Naive B cell (primary cell): ENCODE results near the gene TPRX1. TPM values are rescaled to one million over a fixed set of nuclear protein-coding genes. Genes with fewer than 3 reads are reported as not detected.

ENCODE experiments used
- ATAC-seq, 2 donors: fragments of 150-1000 bp; cut with Tn5 transposase; 2 replicates each; pipeline ENCODE4 v1.10.0; 2021; ENCODE audit warnings: low read depth in 2 of 2, mild to moderate bottlenecking in 2 of 2, moderate library complexity in 2 of 2
- DNase-seq: peaks from one replicate; pipeline ENCODE4 v3.0.0; 2022
- H3K27ac Mint-ChIP-seq, 6 donors: one replicate each; pipeline ENCODE4 v1.8.0; 2020 to 2022; ENCODE audit warnings: mild to moderate bottlenecking in 6 of 6, mixed read lengths in 6 of 6, moderate library complexity in 5 of 6, inconsistent platforms in 2 of 6
- H3K27me3 Mint-ChIP-seq, 3 donors: one replicate each; pipeline ENCODE4 v1.8.0; 2021 to 2022; ENCODE audit warnings: mixed read lengths in 3 of 3, mild to moderate bottlenecking in 1 of 3
- H3K36me3 Mint-ChIP-seq, 2 donors: one replicate each; pipeline ENCODE4 v1.8.0; 2020 to 2022; ENCODE audit warnings: mixed read lengths in 2 of 2, inconsistent platforms in 1 of 2, mild to moderate bottlenecking in 1 of 2
- H3K4me1 Mint-ChIP-seq, 3 donors: one replicate each; pipeline ENCODE4 v1.8.0; 2020 to 2022; ENCODE audit warnings: mixed read lengths in 3 of 3, inconsistent platforms in 1 of 3, mild to moderate bottlenecking in 1 of 3, moderate library complexity in 1 of 3
- H3K4me3 Mint-ChIP-seq, 8 donors: one replicate each; pipeline ENCODE4 v1.8.0; 2020 to 2022; ENCODE audit warnings: mild to moderate bottlenecking in 8 of 8, mixed read lengths in 8 of 8, moderate library complexity in 8 of 8, inconsistent platforms in 2 of 8
- H3K9me3 Mint-ChIP-seq, 7 donors: one replicate each; pipeline ENCODE4 v1.8.0; 2020 to 2022; ENCODE audit warnings: mixed read lengths in 7 of 7, mild to moderate bottlenecking in 5 of 7, inconsistent platforms in 2 of 7, moderate library complexity in 1 of 7
- polyA plus RNA-seq, 6 donors: library from polyadenylated mRNA; unstranded; fragments of 300-500 nt; fragmentation: Illumina TruSeq; gene quantifications; one replicate each; pipeline ENCODE4 v1.2.3, GENCODE V29; 2021; ENCODE audit warnings: low read depth in 6 of 6

TPRX1 gene
- polyA plus RNA-seq, 6 donors from 2014 or later = not detected

GRCh38 chr19:47760632-47760999, 43.7 kb downstream of the TPRX1 start:
- Mint-ChIP-seq H3K9me3 (peaks cover 0 to 5% (median 2%) of the 10 kb centered on the region in 7 donors), H3K27ac (peak overlapping the region in 1 of 6 donors; percentile 57), H3K27me3 (no peaks in the 10 kb centered on the region), H3K4me1 (peaks cover 0 to 5% (median 0%) of the 10 kb centered on the region in 3 donors), H3K36me3 (peaks cover 15 to 23% of the 10 kb centered on the region in 2 donors), H3K4me3 (no peak overlapping the region)
- no peak for ATAC-seq
- no peak for DNase-seq

- H3K27ac Mint-ChIP-seq = peak overlapping the region in 3 of 6 donors; percentile 67 to 73 (median 72)
- DNase-seq (no peak), ATAC-seq (peak; percentile 19 to 23)
- no peak overlapping the region for H3K4me3 Mint-ChIP-seq
- peaks cover 0 to 5% (median 2%) of the 10 kb centered on the region in 7 donors for H3K9me3 Mint-ChIP-seq
- H3K27me3 Mint-ChIP-seq = no peaks in the 10 kb centered on the region
- peaks cover 20 to 23% of the 10 kb centered on the region in 2 donors for H3K36me3 Mint-ChIP-seq
- peaks cover 0 to 5% (median 0%) of the 10 kb centered on the region in 3 donors for H3K4me1 Mint-ChIP-seq
Measured at GRCh38 chr19:47758443-47758804, 45.9 kb downstream of the TPRX1 start.

GRCh38 chr19:47757617-47758442, 46.5 kb downstream of the TPRX1 start:
- Mint-ChIP-seq H3K36me3 (peaks cover 23% of the 10 kb centered on the region in 2 donors), H3K4me1 (peaks cover 0 to 4% (median 0%) of the 10 kb centered on the region in 3 donors), H3K4me3 (peak overlapping the region in 1 of 8 donors; percentile 15), H3K27me3 (no peaks in the 10 kb centered on the region), H3K9me3 (peaks cover 0 to 5% (median 2%) of the 10 kb centered on the region in 7 donors), H3K27ac (peak overlapping the region in 3 of 6 donors; percentile 67 to 73 (median 69))
- ATAC-seq (no peak), DNase-seq (no peak)

DNA sequence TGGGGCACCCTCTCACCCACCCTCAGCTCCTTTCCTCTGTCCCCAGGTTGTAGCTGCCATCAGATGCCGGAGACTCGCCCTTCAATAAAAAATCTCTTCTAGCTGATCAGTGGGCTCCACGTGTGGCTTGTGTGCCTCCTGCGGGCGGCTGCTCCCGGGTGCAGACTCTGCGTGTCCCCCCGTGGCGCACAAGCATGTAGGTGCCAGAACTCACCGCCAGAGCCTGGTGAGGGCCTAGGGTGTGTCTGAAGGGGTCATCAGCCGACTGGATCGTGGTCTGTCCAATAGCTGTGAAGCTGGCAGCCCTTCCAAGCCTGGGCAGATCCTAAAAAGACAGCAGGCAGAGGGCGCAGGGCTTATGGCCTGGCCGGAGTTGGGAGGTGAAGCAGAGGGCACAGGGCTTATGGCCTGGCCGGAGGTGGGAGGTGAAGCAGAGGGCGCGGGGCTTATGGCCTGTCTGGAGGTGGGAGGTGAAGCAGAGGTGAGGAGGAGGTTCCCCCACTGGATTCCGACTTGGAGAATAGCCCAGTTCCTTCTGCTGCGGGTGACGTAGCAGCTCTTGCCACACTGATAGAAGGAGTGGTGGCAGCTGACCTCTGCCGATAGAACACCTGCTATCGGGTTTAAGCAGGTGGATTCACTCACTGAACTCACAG, 47.3 kb downstream of the TPRX1 start:
- no peak for ATAC-seq
- Mint-ChIP-seq H3K27ac (peak overlapping the region in 2 of 6 donors; percentile 69 to 90), H3K4me3 (peak overlapping the region in 1 of 8 donors; percentile 29), H3K4me1 (no peaks in the 10 kb centered on the region), H3K9me3 (peaks cover 0 to 5% (median 2%) of the 10 kb centered on the region in 7 donors), H3K36me3 (peaks cover 23% of the 10 kb centered on the region in 2 donors), H3K27me3 (no peaks in the 10 kb centered on the region)
- no peak for DNase-seq

- Mint-ChIP-seq H3K4me1 (no peaks in the 10 kb centered on the region), H3K4me3 (no peak overlapping the region), H3K27me3 (no peaks in the 10 kb centered on the region), H3K9me3 (peaks cover 0 to 5% (median 2%) of the 10 kb centered on the region in 7 donors), H3K27ac (peak overlapping the region in 1 of 6 donors; percentile 69), H3K36me3 (peaks cover 23% of the 10 kb centered on the region in 2 donors)
- ATAC-seq = no peak
- no peak for DNase-seq
Measured at GRCh38 chr19:47756627-47756929, 47.8 kb downstream of the TPRX1 start.

DNA sequence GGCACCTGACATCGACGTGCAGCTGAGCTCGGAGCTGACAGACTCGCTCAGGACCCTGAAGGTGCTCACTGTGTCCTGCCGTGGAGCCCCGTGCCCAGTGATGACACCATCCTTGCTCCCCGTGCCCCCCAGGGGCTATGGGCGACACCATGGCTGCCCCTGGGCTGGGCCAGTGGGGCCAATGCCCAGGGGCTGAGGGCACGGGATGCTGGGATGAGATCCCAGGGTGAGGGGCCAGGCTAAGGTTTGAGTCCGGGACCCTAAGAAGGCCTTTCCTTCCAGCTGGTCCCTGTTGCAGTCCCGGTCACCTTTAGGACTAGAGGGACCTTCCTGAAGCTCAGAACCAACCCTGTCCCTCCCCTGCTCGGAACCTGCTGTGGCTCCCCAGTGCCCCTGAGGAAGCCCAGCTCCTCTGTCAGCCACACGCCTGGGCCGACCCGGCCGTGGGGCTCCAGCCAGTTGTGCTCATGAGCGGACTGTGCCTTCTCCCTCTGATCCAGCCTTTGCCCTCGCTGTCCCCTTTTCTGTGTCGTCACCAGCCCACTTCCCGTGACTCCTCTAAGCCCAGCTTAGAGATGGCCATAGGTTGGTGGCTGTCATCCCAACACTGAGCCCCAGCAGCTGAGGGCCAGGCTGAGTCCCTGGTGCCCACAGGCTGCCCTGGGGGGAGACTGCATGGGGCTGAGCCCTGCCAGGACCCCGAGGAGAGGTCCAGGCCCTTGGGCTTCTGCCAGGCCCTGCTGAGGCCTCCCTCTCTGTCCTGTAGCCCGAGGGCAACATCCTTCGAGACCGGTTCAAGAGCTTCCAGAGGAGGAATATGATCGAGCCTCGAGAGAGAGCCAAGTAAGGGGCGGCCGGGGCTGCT, 48.4 kb downstream of the TPRX1 start:
- Mint-ChIP-seq H3K27ac (peak overlapping the region in 1 of 6 donors; percentile 47), H3K4me1 (no peaks in the 10 kb centered on the region), H3K36me3 (peaks cover 23% of the 10 kb centered on the region in 2 donors), H3K9me3 (peaks cover 0 to 5% (median 2%) of the 10 kb centered on the region in 7 donors), H3K27me3 (no peaks in the 10 kb centered on the region), H3K4me3 (peak overlapping the region in 1 of 8 donors; percentile 40)
- ATAC-seq (no peak), DNase-seq (no peak)

DNA sequence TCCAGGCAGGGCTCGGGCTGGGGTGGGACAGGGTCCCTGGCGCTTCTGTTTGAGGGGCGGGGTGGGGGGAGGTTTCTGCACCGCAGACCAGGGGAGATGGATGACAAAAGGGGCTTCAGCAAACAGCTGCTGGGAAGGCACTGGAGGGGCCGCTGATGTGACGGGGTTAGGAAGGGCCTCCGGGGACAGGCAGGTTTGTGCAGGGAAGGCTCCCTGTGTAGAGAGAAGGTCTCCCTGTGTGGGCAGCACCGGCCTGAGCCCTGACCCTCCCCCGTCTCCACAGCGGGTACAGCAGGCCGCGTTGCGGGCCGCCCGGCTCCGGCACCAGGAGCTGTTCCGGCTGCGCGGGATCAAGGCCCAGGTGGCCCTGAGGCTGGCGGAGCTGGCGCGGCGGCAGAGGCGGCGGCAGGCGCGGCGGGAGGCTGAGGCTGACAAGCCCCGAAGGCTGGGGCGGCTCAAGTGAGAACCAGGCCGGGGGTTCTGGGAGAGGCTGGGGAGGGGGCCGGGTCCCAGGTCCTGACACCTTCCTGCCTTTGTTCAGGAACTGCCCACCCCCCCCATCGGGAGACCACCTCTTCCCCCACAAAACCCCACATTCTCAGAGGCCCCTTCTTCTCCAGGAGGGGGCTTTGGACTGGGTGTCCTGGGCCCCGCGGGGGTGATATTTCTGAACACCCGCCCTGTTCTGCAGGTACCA, 49.1 kb downstream of the TPRX1 start:
- Mint-ChIP-seq H3K27me3 (no peaks in the 10 kb centered on the region), H3K36me3 (peaks cover 23% of the 10 kb centered on the region in 2 donors), H3K4me1 (peaks cover 0 to 4% (median 0%) of the 10 kb centered on the region in 3 donors), H3K4me3 (no peak overlapping the region), H3K27ac (peak overlapping the region in 2 of 6 donors; percentile 26 to 71), H3K9me3 (peaks cover 0 to 5% (median 2%) of the 10 kb centered on the region in 7 donors)
- no peak for ATAC-seq
- DNase-seq = no peak

GRCh38 chr19:47754206-47755064, 49.9 kb downstream of the TPRX1 start:
- H3K27ac Mint-ChIP-seq = peak overlapping the region in 4 of 6 donors; percentile 26 to 92 (median 68)

DNA sequence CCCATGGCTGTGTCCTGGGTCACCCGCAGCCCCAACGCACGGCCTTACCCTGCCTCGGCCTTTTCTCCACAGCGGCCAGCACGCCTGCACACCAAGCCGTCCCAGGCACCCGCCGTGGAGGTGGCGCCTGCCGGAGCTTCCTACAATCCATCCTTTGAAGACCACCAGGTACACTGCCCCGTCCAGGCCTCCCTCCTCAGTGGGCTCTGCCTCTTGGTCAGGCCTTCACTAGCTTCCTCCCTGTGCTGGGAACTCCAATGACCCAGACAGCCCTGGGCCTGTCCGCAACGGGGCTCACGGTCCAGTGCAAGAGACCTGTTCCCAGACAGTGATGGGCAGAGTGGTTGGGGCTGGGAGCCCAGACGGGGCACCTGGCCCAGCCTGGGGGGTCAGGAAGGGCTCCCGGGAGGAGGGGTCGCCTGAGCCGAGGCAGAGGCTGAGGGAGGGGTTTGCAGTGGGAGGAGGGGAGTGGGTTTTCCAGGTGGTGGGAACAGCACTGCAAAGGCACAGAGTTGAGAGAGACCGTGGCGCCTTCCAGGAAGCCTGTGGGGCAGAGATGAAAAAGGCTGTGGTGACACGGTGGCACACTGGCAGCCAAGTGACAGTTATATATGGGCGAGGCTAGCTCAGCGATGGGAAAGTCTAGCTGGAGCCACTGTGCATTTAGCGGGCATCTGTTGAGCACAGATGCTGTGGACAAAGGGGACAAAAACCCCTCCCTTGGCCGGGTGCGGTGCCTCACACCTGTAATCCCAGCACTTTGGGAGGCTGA, 51.7 kb downstream of the TPRX1 start:
- no peaks in the 10 kb centered on the region for H3K27me3 Mint-ChIP-seq
- no peak for DNase-seq
- H3K4me3 Mint-ChIP-seq = no peak overlapping the region
- peak overlapping the region in 1 of 6 donors; percentile 71 for H3K27ac Mint-ChIP-seq
- H3K36me3 Mint-ChIP-seq = peaks cover 13 to 27% of the 10 kb centered on the region in 2 donors
- peaks cover 15 to 17% (median 17%) of the 10 kb centered on the region in 3 donors for H3K4me1 Mint-ChIP-seq
- ATAC-seq = no peak
- peaks cover 0 to 2% (median 0%) of the 10 kb centered on the region in 7 donors for H3K9me3 Mint-ChIP-seq

More at GRCh38 chr19:47754206-47755064, 49.9 kb downstream of the TPRX1 start:
- Mint-ChIP-seq H3K27me3 (no peaks in the 10 kb centered on the region), H3K9me3 (peaks cover 0 to 5% (median 2%) of the 10 kb centered on the region in 7 donors), H3K4me3 (peak overlapping the region in 1 of 8 donors; percentile 15), H3K36me3 (peaks cover 23% of the 10 kb centered on the region in 2 donors), H3K4me1 (peaks cover 0 to 4% (median 2%) of the 10 kb centered on the region in 3 donors)
- ATAC-seq = no peak
- no peak for DNase-seq
